Stimulated activated CD4-positive, alpha-beta T cell treated with anti-CD3 and anti-CD28 coated beads, Interleukin-15, amount 100 ng/mL, for 48 hours (primary cell): Measurements from ENCODE around the gene RIN3.
A peak's percentile ranks its signal among the peaks of the same experiment; 100 is the strongest.

ENCODE experiments used
- DNase-seq, 2 donors: peaks; one replicate each; pipeline ENCODE4 v3.0.0-alpha.2; 2020; ENCODE audit warnings: low read depth in 2 of 2

RIN3 gene

DNA sequence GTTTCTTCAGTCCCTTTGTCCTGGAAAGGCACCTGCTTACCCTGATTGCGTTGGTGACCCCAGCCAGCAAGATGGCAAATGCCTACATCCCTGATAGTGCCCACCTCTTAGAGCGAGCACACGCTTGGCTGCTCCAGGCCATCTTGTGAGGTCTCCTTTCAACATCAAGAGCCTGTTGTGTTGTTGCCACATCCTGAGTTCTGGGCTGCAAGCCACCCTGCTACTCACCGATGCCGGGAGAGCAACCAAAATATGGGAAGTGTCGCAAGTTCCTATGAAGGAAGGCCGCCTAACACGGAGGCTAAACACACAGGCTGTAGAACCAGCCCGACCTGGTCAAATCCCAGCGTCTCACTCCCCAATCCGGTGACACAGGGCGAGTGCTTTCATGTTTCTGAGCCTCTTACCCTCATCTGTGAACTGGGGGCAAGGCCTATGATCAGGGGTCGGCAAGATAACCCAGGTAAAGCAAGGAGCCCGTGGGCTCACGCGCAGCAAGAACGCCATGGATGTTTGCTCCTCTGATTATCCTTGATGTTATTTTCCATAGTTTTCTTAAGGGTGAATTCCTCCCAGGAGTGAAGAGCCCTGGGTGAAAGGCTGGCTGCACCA is 136.5 kb downstream of the RIN3 start:
- no peak for DNase-seq

DNA sequence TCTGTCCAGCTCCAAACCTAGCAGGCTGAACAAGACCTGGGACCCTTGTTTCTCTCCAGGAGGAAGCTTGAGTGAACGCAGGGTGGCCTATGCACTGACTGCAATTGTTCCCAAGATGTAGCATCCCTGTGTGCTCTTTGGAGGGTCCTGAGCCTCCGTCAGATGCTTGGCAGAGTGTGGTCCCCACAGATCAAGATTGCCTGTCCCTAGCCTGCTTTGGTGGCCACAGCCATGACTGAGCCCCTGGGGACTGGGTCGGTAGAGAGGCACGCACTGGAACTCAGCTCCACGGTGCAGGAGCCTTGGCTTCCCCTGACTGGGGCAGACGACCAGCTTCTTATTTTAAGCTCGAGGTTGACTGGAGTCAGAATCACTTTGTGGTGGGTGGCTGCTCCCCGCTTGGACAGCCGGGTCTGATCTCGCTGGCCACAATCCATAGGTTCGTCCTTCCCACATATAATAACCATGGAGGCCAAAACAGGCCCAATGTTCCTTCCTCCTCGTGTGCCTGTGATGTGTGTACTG is 137.1 kb downstream of the RIN3 start:
- DNase-seq: no peak

GRCh38 chr14:92651106-92651757 is 137.7 kb downstream of the RIN3 start:
- DNase-seq: peak; percentile 75 to 79

- DNase-seq: no peak
These were observed 138.3 kb downstream of the RIN3 start for GRCh38 chr14:92651758-92652406.

DNA sequence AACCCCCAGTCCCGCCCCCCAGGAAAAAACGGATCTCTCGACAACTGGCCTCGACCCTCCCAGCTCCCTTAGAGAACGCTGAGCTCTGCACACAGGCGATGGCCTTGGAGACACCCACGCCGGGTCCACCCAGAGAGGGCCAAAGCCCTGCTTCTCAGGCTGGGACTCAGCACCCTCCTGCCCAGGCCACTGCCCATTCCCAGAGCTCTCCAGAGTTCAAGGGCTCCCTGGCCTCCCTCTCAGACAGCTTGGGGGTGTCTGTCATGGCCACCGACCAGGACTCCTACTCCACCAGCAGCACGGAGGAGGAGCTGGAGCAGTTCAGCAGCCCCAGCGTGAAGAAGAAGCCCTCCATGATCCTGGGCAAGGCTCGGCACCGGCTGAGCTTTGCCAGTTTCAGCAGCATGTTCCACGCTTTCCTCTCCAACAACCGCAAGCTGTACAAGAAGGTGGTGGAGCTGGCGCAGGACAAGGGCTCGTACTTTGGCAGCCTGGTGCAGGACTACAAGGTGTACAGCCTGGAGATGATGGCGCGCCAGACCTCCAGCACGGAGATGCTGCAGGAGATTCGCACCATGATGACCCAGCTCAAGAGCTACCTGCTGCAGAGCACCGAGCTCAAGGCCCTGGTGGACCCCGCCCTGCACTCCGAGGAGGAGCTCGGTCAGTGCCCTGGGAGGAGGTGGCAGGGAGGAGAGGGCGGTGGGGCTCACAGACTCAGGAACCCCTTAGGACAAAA is 139.0 kb downstream of the RIN3 start:
- no peak for DNase-seq

GRCh38 chr14:92653162-92653651 is 139.6 kb downstream of the RIN3 start:
- DNase-seq: no peak

DNA sequence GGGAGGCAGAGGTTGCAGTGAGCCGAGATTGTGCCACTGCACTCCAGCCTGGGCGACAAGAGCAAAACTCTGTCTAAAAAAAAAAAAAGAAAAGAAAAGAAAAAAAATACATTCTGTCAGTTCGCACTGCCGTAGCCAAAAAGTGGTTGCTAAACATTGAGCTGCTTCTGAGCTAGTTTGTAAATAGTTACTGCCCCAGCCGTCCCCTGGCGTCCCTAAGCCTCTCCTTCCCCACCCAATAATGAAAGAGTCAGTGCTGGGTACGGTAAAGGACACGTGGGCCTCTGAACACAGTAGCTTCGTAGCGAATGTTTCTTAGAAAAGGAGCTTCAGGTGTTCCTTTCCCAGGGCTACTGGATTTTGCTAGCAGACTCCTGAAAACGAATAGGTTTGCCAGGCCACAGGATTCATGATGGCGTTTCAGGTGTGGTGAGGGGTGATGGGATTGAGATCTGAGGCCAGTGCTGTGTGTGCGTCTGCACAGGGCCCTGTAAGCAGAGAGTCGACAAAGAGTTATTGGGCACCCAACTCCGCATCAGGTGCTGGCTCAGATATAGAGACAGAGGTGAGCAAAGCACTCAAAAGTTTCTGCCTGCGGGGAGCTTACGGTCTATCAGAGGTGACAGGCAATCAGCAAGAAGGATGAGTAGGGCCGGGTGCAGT is 140.8 kb downstream of the RIN3 start:
- DNase-seq: no peak

DNA sequence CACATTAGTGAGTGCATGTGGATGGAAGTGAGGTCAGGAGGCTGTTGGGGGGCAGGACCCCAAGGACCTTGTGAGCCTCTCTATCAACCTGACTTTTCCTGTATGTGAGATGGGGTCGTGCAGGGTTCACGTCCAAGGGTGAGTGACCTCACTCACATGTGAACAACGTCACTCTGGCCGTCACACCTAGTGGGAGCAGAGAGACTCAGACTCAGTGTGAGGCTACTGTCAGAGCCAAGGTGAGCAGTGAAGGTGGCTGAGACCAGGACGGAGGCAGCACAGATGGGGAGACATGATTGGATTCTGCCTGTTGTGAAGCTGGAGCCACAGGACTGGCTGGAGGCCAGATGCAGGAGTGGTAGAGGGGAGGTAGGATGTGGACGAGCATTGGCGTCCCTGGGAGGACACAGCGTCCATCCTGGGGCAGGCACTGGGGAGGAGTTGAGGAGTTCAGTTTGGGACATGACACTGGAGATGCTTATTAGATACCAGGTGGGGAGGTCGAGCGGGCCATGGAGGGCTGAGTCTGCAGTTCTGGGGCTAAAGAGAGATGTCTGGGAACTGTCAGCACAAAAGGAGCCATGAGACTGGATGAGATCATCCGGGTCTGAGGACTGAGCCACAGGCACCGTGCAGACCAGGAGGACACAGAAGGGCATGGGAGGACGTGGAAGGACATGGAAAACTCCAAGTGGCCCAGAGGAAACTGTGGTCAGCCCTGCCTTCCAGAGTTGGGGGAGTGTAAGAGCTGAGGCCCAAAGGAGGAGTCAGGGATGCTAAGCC is 142.0 kb downstream of the RIN3 start:
- DNase-seq: no peak

DNA sequence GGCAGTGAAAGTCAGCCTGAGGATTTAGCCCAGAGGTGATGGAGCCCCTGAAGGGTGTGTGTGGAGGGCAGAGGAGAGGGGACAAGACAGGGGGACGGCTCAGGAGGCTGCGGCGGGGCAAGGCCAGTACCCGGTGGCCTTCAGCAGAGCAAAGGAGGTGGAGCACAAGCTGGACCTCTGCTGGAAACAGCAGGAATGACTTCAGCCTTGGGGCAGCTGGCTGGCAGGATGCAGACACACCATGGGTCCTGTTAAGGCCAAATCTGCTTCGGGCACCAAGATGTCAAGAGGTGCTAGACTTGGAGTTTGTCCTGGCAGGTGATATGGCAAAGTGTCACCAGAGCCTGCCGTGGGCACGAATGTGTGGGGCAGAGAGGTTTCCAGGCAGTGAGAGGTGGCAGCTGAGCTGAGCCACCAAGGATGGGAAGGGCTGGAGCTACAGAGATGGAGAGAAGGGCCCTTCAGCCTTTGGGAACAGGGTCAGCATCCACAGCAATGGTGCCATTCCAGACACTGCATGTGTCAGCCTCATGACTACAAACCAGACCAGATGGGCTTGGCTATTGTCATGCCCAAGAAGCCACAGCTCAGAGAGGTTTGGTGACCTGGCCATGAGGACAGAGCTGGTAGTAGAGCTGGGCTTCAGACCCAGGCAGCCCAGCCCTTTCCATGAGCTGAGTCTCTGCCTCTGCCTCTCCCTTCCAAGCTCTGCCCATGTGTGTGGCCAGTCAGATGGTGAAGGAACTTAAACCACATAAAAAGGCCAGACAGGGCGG is 142.9 kb downstream of the RIN3 start:
- DNase-seq: no peak

DNA sequence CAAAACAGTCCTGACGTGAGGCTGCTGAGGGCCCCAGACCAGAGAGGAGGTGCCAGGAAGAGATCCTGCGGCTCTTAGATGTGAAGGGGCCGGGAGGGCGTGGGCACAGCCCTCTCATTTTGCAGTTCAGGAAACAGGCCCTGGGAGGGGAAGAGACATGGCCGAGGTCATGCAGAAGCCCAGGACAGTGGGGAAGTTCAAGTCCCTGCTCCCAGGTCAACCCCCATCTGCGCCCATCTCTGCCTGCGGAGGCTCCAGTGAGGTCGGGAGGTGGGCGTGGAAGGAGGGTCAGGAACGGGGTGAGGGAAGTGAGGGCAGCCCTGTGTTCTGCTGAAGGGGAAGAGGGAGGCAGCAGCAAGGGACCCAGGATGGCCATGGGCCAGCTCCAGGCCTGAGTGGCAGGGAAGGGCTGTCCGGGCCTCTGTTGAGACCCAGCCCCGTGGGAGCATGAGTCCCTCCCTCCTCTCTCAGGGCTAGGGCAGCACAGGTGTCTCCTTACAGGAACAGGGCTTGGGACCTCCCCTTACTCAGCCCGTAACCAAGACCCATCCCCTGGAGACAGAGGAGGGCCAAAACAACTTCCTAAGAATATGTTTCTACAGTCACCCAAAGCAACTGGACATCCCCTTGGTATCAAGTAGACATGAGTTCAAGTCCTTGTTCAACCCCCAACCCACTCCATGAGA is 144.0 kb downstream of the RIN3 start:
- no peak for DNase-seq

GRCh38 chr14:92658160-92658559 is 144.6 kb downstream of the RIN3 start:
- DNase-seq: no peak

- DNase-seq: no peak
These were observed 145.1 kb downstream of the RIN3 start for GRCh38 chr14:92658684-92659083.

DNA sequence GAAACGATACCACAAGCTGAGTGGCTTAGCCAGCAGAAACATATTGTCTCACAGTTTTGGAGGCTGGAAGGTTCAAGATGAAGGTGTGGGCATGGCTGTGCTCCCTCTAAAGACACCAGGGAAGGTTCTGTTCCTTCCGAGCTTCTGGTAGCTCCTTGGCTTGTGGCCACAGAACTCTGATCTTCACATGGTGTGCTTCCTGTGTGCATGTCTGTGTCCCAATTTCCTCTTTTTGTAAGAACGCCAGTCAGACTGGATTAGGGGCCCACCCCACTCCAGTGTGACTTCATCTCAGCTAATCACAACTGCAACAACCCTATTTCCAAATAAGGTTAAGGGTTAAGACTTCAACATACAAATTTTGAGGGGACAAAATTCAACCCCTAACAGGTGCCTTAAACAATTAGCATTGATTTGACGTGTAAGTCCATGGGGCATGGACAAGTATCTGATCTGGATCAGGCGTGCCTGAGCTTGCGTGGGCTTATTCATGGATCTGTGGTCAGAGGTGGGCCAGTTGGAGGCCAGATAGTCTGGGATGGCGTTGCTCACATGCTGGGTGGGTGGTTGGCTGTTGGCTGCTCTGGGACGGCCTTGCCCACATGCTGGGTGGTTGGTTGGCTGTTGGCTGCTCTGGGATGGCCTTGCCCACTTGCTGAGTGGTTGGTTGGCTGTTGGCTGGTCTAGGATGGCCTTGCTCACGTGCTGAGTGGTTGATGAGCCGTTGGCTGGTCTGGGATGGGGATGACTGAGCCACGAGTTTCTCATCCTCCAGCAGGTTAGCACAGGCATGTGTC is 146.4 kb downstream of the RIN3 start:
- no peak for DNase-seq

DNA sequence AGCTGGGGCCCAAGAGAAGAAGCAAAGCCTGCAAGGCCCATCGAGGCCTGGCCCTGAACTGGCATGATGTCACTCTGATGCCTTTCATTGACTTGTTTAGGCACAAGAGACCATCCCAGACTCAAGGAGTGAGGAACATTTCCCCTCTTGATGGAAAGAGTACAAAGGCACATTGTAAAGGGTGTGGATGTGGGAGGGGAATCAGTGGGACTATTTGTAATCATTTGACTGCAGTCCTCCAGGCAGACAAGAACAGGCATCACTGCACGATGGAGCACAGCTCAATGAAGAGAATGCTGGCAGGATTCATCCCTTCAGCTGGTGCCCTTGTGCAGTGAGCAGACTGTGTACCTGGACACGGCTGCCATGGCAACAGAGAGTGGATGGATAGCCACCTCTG is 147.0 kb downstream of the RIN3 start:
- DNase-seq: no peak

GRCh38 chr14:92663049-92663448 is 149.5 kb downstream of the RIN3 start:
- no peak for DNase-seq

DNA sequence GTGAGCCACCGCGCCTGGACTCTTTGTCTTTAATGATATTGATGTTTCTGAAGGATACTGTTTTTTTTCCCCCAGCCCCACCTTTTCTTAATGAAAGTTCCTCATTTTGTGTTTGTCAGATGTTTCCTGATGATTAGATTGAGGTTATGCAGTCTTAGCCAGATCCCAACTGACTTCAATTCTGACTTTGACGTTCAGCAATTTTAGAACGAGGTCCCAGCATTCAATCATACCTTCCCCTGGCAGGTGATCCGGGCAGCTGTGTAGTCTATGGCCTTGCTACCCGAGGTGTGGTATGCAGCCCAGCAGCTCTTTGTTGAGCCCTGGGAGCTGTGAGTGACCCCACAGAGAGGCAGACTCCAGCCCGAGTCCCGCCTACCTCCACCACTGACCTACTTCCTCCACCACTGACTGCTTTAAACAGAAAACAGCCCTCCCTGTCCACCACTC is 152.1 kb downstream of the RIN3 start:
- no peak for DNase-seq

- DNase-seq: no peak
These were observed 152.7 kb downstream of the RIN3 start for GRCh38 chr14:92666251-92666650.

- no peak for DNase-seq
These were observed 154.8 kb downstream of the RIN3 start for GRCh38 chr14:92668276-92668973.
